WERI-Rb-1 (cell line): Measurements from ENCODE around the gene TCEAL7.
"Not testable (repeated sequence)": the region's sequence is repeated elsewhere in the genome, so short reads cannot be mapped to it uniquely, and the experiment has no call there.

Source experiments
- DNase-seq: peaks from one replicate; pipeline ENCODE4 v3.0.0-alpha.2; 2020
- H3K27ac ChIP-seq: fragments of 250-450 bp; sonication (Bioruptor Pico); 2 replicates; pipeline ENCODE4 v1.5.1; 2020; ENCODE audit warnings: mild to moderate bottlenecking, moderate library complexity
- H3K27me3 ChIP-seq: fragments of 250-450 bp; sonication (Bioruptor Pico); 2 replicates; pipeline ENCODE4 v1.5.1; 2021; ENCODE audit warnings: mild to moderate bottlenecking, low read depth, moderate library complexity; ENCODE audit not compliant: insufficient read depth, severe bottlenecking
- H3K36me3 ChIP-seq: fragments of 250-450 bp; sonication (Bioruptor Pico); 2 replicates; pipeline ENCODE4 v1.5.1; 2020; ENCODE audit warnings: mild to moderate bottlenecking, moderate library complexity
- H3K4me3 ChIP-seq: 2 replicates; pipeline ENCODE4 v1.5.1; 2011; ENCODE audit warnings: low read depth, mild to moderate bottlenecking, control low read depth, low read length
- H3K9me3 ChIP-seq: fragments of 250-450 bp; sonication (Bioruptor Pico); 2 replicates; pipeline ENCODE4 v1.5.1; 2021; ENCODE audit warnings: mild to moderate bottlenecking, moderate library complexity; ENCODE audit not compliant: severe bottlenecking
- CTCF ChIP-seq: IDR thresholded peaks from 2 replicates; pipeline ENCODE4 v1.5.1; 2011; ENCODE audit warnings: low read depth, mild to moderate bottlenecking, control low read depth, inconsistent platforms, low read length

The TCEAL7 gene

DNA sequence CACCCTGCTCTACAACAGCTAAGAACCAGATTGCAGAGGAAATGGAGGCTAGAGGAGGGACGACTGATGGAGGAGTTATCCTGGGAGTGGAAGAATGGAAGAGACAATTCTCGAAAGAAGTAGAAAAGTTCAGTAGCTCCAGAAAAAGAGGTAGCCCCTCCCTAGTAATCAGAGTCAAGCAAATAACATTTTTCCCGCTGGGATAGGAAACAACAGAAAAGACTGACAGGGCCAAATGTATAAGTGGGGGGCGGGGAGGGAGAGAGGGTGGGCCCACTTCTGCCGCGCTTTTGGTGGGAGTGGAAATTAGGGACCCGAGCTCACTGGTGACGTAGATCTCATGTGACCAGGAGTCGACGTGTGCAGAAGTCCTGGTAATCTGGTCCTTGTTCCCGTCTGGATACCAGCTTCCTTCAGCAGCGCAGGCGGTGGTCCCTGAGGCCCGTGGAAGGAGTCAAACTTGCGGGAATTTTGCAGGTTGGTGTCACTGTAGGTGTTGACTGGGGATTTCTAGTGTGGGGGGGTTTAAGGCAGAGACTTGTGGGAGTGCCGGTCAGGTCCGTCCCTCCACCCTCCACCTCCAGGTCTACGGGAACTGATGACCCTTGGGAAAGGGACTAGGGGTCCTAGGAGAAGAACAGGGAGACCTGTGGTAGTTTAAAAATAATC, 26.2 kb downstream of the TCEAL7 start, which contains the start of gene TCEAL9:
Gene TCEAL9, plus strand, starts transcription at position 377 of the 669 bp plus-strand sequence. CDS start 1,179 bp downstream, outside the sequence.
- H3K36me3 ChIP-seq, result no peaks in the 10 kb centered on the region
- H3K9me3 ChIP-seq, result no peaks in the 10 kb centered on the region
- H3K27me3 ChIP-seq, result peaks cover 7% of the 10 kb centered on the region
- peak; percentile 45 for DNase-seq
- peak within 1 kb of the TSS; percentile 68 for H3K4me3 ChIP-seq
- no peak for TF ChIP-seq CTCF
- H3K27ac ChIP-seq, result peak within 1 kb of the TSS; percentile 41

- peak overlapping the region; percentile 41; the same call in 1 of the 2 replicates for H3K27ac ChIP-seq
- H3K9me3 ChIP-seq, result no peaks in the 10 kb centered on the region
- DNase-seq, result no peak
- peaks cover 7% of the 10 kb centered on the region for H3K27me3 ChIP-seq
- no peaks in the 10 kb centered on the region for H3K36me3 ChIP-seq
- TF ChIP-seq CTCF, result no peak
- H3K4me3 ChIP-seq, result peak overlapping the region; percentile 68
These were observed 26.8 kb downstream of the TCEAL7 start for GRCh38 chrX:103356858-103357257.

GRCh38 chrX:103357871-103358270, 27.8 kb downstream of the TCEAL7 start:
- H3K9me3 ChIP-seq, result no peaks in the 10 kb centered on the region
- H3K4me3 ChIP-seq, result no peak overlapping the region
- DNase-seq, result no peak
- peaks cover 7% of the 10 kb centered on the region for H3K27me3 ChIP-seq
- H3K27ac ChIP-seq, result no peak overlapping the region
- H3K36me3 ChIP-seq, result no peaks in the 10 kb centered on the region
- no peak for TF ChIP-seq CTCF

DNA sequence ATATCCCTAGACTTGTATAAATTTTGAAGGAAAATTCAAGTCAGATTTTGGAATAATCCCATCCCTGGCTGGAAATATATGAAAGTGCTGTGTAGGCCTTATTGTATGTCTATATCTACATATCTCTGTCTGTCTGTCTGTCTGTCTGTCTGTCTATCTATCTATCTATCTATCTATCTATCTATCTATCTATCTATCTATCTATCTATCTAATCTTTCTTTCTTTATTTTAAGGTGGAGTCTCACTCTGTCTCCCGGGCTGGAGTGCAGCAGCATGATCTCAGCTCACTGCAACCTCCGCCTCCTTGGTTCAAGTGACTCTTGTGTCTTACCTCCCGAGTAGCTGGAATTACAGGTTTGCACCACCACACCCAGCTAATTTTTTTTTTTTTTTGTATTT, 29.6 kb downstream of the TCEAL7 start:
- not testable (repeated sequence) for H3K36me3 ChIP-seq, H3K27me3 ChIP-seq, H3K27ac ChIP-seq, H3K9me3 ChIP-seq, H3K4me3 ChIP-seq, DNase-seq

DNA sequence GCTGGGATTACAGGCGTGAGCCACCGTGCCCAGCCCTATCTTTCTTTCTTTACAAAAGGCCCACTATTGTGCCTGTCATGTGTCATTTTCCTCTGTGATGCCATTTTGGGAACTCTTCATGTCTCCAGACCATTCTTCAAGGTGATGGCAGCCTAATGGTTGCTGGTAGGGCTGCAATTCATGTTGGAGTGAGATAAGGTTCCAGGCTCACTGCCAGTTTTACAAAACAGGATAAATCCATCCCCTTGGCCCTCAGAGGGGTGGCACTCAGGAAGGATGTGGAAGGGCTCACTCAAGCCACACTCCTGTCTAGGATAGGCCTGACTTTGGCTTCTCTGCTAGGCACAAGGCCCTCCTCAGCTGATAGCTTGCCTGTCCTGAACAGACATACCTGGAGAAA, 30.1 kb downstream of the TCEAL7 start:
- H3K27me3 ChIP-seq, result peaks cover 10% of the 10 kb centered on the region
- no peak for TF ChIP-seq CTCF
- H3K36me3 ChIP-seq, result no peaks in the 10 kb centered on the region
- no peak overlapping the region for H3K4me3 ChIP-seq
- H3K27ac ChIP-seq, result no peak overlapping the region
- no peak for DNase-seq
- no peaks in the 10 kb centered on the region for H3K9me3 ChIP-seq

GRCh38 chrX:103360916-103361315, 30.9 kb downstream of the TCEAL7 start:
- Histone ChIP-seq H3K27me3 (peaks cover 12% of the 10 kb centered on the region), H3K9me3 (no peaks in the 10 kb centered on the region), H3K27ac (no peak overlapping the region), H3K4me3 (no peak overlapping the region), H3K36me3 (no peaks in the 10 kb centered on the region)
- no peak for DNase-seq
- TF ChIP-seq CTCF, result no peak
